DLD1 (cell line): ENCODE data around the gene TIMM50.

Source experiments
- in situ Hi-C: cut with HindIII; loops from 2 replicates; pipeline ENCODE4 v1.10.0; 2017; ENCODE audit warnings: low sequenced_read_pairs

Gene TIMM50

GRCh38 chr19:39525205-39525604 lies 44.6 kb downstream of the TIMM50 start:
- in situ Hi-C loops = no loop called here

- in situ Hi-C loops = no loop called here
Observed at GRCh38 chr19:39531834-39532232, 51.2 kb downstream of the TIMM50 start.

- in situ Hi-C loops = no loop called here
Observed at GRCh38 chr19:39532233-39533002, 51.8 kb downstream of the TIMM50 start, which contains the start of gene EID2B. Gene EID2B, minus strand, starts transcription at chr19:39532852. Its CDS starts 50 bp downstream, at chr19:39532802.

GRCh38 chr19:39533003-39533512 lies 52.4 kb downstream of the TIMM50 start:
- in situ Hi-C loops = no loop called here

GRCh38 chr19:39533791-39534190 lies 53.2 kb downstream of the TIMM50 start:
- in situ Hi-C loops = no loop called here

GRCh38 chr19:39539165-39539517 lies 58.5 kb downstream of the TIMM50 start:
- in situ Hi-C loops = no loop called here

- in situ Hi-C loops = no loop called here
Observed at GRCh38 chr19:39539518-39540332, 59.1 kb downstream of the TIMM50 start, which contains the start of gene EID2. Gene EID2, minus strand, starts transcription at chr19:39540161. Its CDS starts 82 bp downstream, at chr19:39540079.

- in situ Hi-C loops = no loop called here
Observed at GRCh38 chr19:39540333-39540673, 59.7 kb downstream of the TIMM50 start.
